SU-DHL-6 (cell line): ENCODE measurements around the gene PTGER3.

ENCODE experiments used
- EZH2phosphoT487 ChIP-seq: fragments of 200-600 bp; sonication (generic), shearing (Covaris generic); conservative IDR thresholded peaks from 2 replicates; pipeline ENCODE4 v1.6.1; 2018; ENCODE audit warnings: mild to moderate bottlenecking, antibody characterized with exemption, low read length, moderate library complexity, mixed read lengths
- TF ChIP-seq, protein P1 (sequence below): fragments of 200-600 bp; sonication (generic); IDR thresholded peaks from one replicate; pipeline ENCODE4 v1.5.1; 2017; ENCODE audit warnings: antibody characterized with exemption, mild to moderate bottlenecking, low read length, moderate library complexity; ENCODE audit not compliant: insufficient read depth, poor library complexity, severe bottlenecking

DNA sequence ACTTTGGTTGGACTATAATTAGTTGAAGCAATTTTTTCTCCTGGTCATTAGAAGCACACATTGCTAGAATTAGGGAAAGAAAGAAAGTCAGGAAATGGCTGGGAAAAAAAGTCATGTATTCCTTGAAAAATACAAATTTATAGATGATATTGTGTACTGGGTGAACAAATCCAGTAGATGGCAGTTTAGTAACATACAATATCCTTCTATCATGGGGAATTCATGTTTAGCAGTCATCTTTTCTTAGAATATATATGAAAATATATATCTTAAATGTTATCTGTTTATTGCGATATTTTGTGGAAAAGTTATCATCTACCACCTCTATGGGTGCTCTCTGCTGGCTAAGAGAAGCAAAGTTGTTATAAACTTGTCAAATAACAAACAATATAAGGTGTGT is 46.3 kb upstream of the PTGER3 start:
- TF ChIP-seq, protein P1, sequence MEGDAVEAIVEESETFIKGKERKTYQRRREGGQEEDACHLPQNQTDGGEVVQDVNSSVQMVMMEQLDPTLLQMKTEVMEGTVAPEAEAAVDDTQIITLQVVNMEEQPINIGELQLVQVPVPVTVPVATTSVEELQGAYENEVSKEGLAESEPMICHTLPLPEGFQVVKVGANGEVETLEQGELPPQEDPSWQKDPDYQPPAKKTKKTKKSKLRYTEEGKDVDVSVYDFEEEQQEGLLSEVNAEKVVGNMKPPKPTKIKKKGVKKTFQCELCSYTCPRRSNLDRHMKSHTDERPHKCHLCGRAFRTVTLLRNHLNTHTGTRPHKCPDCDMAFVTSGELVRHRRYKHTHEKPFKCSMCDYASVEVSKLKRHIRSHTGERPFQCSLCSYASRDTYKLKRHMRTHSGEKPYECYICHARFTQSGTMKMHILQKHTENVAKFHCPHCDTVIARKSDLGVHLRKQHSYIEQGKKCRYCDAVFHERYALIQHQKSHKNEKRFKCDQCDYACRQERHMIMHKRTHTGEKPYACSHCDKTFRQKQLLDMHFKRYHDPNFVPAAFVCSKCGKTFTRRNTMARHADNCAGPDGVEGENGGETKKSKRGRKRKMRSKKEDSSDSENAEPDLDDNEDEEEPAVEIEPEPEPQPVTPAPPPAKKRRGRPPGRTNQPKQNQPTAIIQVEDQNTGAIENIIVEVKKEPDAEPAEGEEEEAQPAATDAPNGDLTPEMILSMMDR, result no peak
- no peak for TF ChIP-seq EZH2phosphoT487
